HK-2 (cell line): Measurements from ENCODE around the gene TAP2.

Source experiments
- DNase-seq: peaks from one replicate; pipeline ENCODE4 v3.0.0-alpha.2; 2018; ENCODE audit not compliant: unreplicated experiment

TAP2 gene

DNA sequence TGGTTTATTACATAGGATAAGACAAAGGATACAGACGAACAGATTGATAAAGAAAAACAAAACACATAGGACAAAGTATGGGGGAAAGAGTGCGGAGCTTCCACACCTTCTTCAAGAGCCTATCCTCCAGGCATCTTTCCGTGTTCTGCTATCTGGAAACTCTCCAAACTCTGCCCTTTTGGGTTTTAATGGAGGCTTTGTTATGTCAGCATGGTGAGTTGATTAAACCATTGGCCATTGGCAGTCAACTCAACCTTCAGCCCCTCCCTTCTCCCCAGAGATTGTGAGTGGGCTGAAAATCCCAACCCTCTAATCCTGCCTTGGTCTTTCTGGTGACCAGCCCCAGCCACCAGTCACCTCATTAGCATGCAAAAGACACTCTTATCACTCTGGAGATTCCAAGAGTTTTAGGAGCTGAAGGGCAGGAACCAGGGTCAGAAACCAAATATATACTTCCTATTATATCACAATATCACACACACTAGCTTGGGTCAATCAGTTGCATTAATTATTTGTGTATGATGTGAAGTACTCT is 45.6 kb downstream of the TAP2 start:
- no peak for DNase-seq

DNA sequence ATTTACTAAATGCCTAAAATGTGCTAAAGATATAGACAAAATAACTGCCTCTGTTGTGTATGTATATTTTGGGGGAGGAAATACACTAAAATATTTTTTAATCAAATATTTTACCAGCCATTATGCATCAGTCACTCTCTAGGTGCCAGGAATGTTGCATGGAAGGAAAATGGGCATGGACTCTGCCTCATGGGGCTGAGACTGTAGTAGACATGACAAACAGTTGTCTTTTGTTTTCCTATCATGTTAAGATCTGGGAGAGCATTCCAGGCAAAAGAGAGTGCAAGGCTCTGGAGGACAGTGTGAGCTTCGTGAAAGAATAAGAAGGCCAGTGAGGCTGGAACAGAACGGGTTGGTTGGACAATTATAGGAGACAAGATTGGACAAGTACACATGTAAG is 48.2 kb downstream of the TAP2 start:
- no peak for DNase-seq
